Keratinocyte (primary cell): ENCODE results near the gene CFAP77.

Experiments used
- EZH2 ChIP-seq: IDR thresholded peaks from one replicate; pipeline ENCODE4 v1.6.1; 2012; ENCODE audit warnings: inconsistent platforms, mild to moderate bottlenecking, low read length, moderate library complexity
- TF ChIP-seq, protein P1 (sequence below), 3 experiments: IDR thresholded peaks in 1 of 3; conservative IDR thresholded peaks in 1 of 3; optimal IDR thresholded peaks in 1 of 3; 2 replicates in 2 of 3; 3 replicates in 1 of 3; pipeline versions ENCODE3 to v1.5.1; 2011; ENCODE audit warnings: low read length in 3 of 3, mild to moderate bottlenecking in 3 of 3, moderate library complexity in 2 of 3, control low read depth in 1 of 3, inconsistent platforms in 1 of 3; ENCODE audit not compliant: insufficient read depth in 2 of 3; ENCODE audit errors: extremely low read depth in 1 of 3

DNA sequence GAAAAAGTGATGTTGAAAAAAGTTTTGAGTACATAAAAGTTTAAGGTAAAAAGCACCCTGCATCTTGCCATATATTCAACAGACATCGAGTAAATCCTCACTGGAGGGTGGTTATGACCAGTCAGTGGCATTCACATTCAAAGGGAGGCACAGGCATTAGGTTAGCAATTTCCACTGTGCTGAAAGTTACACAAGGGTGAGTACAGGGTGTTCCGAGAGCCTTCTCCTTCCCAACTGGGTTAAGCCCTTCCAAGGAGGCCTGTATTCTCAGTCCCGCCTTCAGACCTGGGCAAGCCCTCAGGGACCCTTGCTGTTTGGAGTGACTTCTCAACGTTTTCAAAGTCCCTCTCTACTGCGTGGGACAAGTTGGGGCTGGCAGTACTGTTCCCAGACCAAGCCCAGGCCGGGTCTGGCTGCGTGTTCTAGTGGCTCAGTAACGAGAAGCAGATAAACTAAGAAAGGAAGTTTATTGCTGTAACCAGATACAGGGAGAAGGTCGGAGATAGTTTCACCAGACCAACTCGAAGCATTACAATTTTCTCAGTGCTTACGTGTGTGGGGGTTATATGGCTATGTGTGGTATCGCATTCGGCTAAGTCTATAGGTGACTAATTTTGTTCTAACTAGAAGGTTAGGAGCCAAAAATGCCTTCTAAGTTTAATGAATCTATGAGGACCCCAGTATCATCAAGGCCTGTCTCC is 42.2 kb upstream of the CFAP77 start:
- TF ChIP-seq, protein P1, sequence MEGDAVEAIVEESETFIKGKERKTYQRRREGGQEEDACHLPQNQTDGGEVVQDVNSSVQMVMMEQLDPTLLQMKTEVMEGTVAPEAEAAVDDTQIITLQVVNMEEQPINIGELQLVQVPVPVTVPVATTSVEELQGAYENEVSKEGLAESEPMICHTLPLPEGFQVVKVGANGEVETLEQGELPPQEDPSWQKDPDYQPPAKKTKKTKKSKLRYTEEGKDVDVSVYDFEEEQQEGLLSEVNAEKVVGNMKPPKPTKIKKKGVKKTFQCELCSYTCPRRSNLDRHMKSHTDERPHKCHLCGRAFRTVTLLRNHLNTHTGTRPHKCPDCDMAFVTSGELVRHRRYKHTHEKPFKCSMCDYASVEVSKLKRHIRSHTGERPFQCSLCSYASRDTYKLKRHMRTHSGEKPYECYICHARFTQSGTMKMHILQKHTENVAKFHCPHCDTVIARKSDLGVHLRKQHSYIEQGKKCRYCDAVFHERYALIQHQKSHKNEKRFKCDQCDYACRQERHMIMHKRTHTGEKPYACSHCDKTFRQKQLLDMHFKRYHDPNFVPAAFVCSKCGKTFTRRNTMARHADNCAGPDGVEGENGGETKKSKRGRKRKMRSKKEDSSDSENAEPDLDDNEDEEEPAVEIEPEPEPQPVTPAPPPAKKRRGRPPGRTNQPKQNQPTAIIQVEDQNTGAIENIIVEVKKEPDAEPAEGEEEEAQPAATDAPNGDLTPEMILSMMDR (optimal IDR thresholded peaks at IDR 0.05 in 1 of 3, IDR thresholded peaks at IDR 0.05 in 1 of 3, conservative IDR thresholded peaks at IDR 0.05 in 1 of 3; ENCODE audit: extremely low read depth in 1 of 3, insufficient read depth in 2 of 3, low read length in 3 of 3): no peak
- TF ChIP-seq EZH2: no peak
